ENCODE measurements around the gene PNMT.

PNMT gene, protein sequence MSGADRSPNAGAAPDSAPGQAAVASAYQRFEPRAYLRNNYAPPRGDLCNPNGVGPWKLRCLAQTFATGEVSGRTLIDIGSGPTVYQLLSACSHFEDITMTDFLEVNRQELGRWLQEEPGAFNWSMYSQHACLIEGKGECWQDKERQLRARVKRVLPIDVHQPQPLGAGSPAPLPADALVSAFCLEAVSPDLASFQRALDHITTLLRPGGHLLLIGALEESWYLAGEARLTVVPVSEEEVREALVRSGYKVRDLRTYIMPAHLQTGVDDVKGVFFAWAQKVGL

DNA sequence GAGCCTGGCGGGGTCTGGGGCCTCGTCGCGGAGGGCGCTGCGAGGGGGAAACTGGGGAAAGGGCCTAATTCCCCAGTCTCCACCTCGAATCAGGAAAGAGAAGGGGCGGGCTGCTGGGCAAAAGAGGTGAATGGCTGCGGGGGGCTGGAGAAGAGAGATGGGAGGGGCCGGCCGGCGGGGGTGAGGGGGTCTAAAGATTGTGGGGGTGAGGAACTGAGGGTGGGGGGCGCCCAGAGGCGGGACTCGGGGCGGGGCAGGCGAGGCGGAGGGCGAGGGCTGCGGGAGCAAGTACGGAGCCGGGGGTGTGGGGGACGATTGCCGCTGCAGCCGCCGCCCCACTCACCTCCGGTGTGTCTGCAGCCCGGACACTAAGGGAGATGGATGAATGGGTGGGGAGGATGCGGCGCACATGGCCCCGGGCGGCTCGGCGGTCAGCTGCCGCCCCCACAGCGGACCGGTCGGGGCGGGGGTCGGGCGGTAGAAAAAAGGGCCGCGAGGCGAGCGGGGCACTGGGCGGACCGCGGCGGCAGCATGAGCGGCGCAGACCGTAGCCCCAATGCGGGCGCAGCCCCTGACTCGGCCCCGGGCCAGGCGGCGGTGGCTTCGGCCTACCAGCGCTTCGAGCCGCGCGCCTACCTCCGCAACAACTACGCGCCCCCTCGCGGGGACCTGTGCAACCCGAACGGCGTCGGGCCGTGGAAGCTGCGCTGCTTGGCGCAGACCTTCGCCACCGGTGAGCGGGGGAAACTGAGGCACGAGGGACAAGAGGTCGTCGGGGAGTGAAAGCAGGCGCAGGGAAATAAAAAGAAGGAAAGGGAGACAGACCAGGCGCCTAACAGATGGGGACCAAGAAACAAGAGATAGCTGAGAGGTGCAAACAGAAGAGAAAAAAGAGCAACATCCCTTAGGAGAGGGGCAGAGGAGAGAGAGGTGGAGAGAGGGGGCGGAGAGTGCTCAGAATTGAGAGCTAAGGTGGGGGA is at the start of gene PNMT:
Gene PNMT (plus strand): TSS at position 509 of the 980 bp plus-strand sequence. CDS start 23 bp downstream, at position 532.
- no peaks in the 10 kb centered on the region for H3K9me3 Mint-ChIP-seq
- peaks cover 85% of the 10 kb centered on the region for H3K27me3 Mint-ChIP-seq
- H3K36me3 Mint-ChIP-seq = peaks cover 2% of the 10 kb centered on the region
- peak; percentile 79 for DNase-seq
- CTCF ChIA-PET = interaction anchor here (0.6 to 9.5 kb wide), 9 partner anchors 11 to 432 kb away, joined by 3 to 115 read pairs (median 3); partner anchors contain the start of gene PGAP3
- H3K4me3 Mint-ChIP-seq = peak within 1 kb of the TSS; percentile 46
- H3K27ac Mint-ChIP-seq = no peak within 1 kb of the TSS
- peaks cover 14% of the 10 kb centered on the region for H3K4me1 Mint-ChIP-seq

DNA sequence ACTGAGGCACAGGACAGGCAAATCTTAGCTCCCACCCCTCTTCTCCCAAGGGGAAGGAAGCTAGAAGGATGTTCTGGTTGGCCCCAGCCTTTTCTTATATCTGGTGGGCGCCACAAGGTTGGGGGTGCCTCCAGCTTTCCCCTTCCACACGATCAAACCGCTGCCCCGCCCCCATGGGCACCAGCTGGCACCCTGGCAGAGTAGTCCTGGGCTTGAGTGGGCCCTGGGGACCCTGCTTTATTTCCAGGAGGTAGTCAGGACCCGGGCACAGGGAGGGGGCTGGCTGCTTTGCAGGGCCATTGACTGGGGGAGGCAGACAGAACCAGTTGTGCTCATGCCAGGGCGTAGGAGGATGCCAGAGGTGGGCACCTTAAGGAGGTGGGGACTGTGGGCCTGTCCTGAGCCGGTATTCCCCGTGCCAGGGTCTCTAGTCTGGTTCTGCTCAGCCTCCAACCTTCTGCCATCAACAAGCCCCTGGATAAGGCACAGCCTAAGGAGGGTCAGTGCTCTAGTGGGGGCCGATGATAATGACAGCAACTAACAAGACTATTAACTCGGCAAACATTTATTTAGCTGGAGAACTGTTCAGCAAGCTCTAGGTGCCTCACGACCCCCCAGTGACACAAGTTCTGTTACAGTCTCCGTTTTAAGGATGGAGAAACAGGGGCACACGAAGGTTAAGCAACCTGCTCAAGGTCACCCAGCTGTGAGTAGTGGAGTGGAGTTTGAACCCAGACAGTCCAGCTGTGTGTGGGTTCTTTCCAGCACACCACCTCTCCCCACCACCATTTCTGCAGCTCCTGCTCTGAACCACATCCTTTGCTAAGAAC is 49.1 kb upstream of the PNMT start:
- CTCF ChIA-PET = interaction anchor here (1.6 to 8.7 kb wide), 4 partner anchors 9 to 50 kb away, joined by 4 to 200 read pairs (median 61); partner anchors contain the start of genes PNMT and TCAP
- Mint-ChIP-seq H3K36me3 (no peaks in the 10 kb centered on the region), H3K27me3 (peaks cover 91% of the 10 kb centered on the region), H3K4me1 (peaks cover 21% of the 10 kb centered on the region), H3K27ac (no peak overlapping the region), H3K4me3 (no peak overlapping the region), H3K9me3 (no peaks in the 10 kb centered on the region)
- DNase-seq = no peak

DNA sequence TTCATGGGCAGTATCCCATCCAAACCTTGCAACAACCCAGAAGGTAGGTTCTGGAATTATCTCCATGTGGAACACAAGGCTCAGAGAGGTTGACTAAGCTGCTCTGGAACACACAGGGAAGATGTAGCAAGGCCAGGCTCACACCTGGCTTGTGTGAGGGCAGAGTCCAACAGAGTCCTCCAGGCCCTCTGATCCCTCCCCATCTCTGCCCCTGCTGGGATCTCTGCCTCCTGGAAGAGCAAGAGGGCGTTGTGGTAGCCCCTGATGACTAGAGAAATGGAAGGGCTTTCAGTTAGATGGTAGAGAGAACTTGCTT is 48.5 kb upstream of the PNMT start:
- Mint-ChIP-seq H3K27me3 (peaks cover 91% of the 10 kb centered on the region), H3K27ac (no peak overlapping the region)

DNA sequence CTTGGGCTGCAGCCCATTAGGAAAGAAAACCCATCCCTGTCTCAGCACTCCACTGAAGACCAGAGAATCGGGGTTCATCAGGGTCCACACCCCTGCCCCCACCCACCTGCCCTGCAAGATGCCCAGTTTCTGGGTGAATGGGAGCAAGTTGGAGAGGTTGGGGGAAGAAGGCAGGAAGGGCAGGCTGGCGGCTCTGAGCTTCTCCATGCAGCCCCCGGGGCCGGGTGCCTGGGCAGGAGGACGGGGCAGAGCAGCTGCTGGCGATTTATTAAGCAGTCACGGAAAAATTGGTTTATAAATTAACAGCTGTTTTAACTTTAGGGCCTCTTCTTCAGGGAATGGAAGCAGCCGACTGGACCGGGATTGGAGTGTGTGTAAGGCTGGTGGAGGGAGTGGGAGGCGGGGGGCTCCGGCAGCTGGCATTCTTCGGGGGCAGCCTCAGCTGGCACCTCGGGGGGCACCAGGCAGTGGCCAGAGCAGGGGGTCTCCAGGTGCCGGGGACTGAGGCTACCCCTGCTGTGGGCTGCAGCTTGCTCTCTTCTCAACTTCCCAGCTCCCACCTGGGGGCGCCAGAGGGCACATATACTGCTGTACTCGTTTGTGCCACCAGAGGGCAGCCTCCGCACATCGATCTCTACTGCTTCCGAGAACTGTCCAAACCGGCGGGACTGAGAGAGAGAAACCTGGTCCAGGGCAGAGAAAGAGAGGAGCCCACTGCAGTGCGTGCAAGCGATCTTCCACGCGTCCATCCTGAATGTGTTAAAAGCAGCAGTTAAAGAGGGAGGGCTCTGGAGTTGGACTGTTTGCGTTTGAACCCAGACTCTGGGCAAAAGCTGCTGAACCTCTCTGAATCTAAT is 46.5 kb upstream of the PNMT start:
- H3K27ac Mint-ChIP-seq = no peak overlapping the region
- DNase-seq = peak; percentile 89
- CTCF ChIA-PET = interaction anchor here (0.6 to 8.7 kb wide), 53 partner anchors 9 to 1052 kb away, joined by 3 to 200 read pairs (median 4); partner anchors contain the start of genes IKZF3, MIEN1, PGAP3 and PNMT
- peak overlapping the region; percentile 55 for H3K4me3 Mint-ChIP-seq
- peaks cover 91% of the 10 kb centered on the region for H3K27me3 Mint-ChIP-seq
- H3K36me3 Mint-ChIP-seq = no peaks in the 10 kb centered on the region
- H3K9me3 Mint-ChIP-seq = no peaks in the 10 kb centered on the region
- H3K4me1 Mint-ChIP-seq = peaks cover 26% of the 10 kb centered on the region

More for the DNA sequence above, 48.5 kb upstream of the PNMT start:
- DNase-seq = no peak
- Mint-ChIP-seq H3K9me3 (no peaks in the 10 kb centered on the region), H3K4me3 (no peak overlapping the region), H3K4me1 (peaks cover 21% of the 10 kb centered on the region), H3K36me3 (no peaks in the 10 kb centered on the region)
- CTCF ChIA-PET = interaction anchor here (1.6 to 8.7 kb wide), 4 partner anchors 8 to 50 kb away, joined by 4 to 200 read pairs (median 61); partner anchors contain the start of genes PNMT and TCAP

DNA sequence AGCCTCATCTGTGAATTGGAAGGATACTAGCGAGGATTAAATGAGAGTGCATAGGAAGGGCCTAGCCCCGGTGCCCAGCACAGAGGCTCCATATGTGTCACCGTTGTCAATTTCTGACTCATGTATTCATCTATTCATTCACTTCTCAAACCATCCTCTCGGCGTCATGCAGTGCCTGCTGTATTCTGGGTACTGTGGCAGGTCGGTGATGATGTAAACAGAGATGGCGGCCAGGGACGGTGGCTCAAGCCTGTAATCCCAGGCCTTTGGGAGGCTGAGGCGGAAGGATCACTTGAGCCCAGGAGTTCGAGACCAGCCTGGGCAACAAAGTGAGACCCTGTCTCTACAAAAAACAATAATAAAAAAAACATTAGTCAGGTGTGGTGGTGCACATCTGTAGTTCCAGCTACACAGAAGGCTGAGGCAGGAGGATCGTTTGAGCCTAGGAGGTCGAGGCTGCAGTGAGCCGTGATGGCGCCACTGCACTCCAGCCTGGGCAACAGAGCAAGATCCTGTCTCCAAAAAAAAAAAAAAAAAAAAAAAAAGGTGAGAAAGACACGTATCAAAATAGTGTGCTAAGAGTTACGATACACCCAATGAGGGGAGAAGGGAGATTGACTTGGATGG is 45.8 kb upstream of the PNMT start:
- Mint-ChIP-seq H3K36me3 (no peaks in the 10 kb centered on the region), H3K4me3 (peak overlapping the region; percentile 55), H3K27ac (no peak overlapping the region), H3K27me3 (peaks cover 91% of the 10 kb centered on the region), H3K4me1 (peaks cover 28% of the 10 kb centered on the region), H3K9me3 (no peaks in the 10 kb centered on the region)
- CTCF ChIA-PET = interaction anchor here (0.8 to 8.7 kb wide), 38 partner anchors 10 to 416 kb away, joined by 3 to 200 read pairs (median 6); partner anchors contain the start of genes IKZF3, MIEN1, PGAP3 and PNMT
- no peak for DNase-seq

DNA sequence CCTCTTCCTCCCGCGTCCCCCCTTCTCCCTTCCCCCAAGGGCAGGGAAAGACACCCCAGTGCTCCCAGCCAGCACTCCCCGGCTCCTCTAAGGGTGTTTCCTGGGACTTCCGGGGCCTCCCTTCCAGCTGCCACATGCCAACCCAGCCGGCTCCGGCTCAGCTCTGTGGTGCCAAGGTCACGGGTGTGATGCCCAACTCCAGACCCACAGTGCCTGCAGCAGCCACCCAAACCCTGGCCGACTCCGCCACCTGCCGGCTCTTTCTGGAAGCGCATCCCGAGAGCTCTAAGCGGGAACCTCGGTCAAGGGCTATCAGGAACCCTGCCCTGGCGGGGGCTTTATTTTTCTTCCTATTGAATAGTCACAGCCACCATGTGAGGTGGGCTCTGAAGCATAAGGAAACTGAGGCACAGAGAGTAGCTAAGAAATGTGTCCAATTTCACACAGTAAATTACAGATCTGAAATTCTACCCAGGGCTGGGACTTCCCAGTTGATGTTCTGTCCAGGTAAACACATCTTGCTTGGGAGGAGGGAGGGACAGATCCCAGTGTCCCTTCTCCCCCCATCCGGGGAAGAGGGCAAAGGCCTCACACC is 44.8 kb upstream of the PNMT start:
- Mint-ChIP-seq H3K36me3 (no peaks in the 10 kb centered on the region), H3K27ac (no peak overlapping the region), H3K4me3 (no peak overlapping the region), H3K4me1 (peaks cover 25% of the 10 kb centered on the region), H3K9me3 (no peaks in the 10 kb centered on the region), H3K27me3 (peaks cover 92% of the 10 kb centered on the region)
- peak; percentile 89 for DNase-seq
- CTCF ChIA-PET = interaction anchor here (0.7 to 8.7 kb wide), 28 partner anchors 8 to 417 kb away, joined by 3 to 200 read pairs (median 6); partner anchors contain the start of genes MIEN1, PGAP3, PNMT and TCAP

DNA sequence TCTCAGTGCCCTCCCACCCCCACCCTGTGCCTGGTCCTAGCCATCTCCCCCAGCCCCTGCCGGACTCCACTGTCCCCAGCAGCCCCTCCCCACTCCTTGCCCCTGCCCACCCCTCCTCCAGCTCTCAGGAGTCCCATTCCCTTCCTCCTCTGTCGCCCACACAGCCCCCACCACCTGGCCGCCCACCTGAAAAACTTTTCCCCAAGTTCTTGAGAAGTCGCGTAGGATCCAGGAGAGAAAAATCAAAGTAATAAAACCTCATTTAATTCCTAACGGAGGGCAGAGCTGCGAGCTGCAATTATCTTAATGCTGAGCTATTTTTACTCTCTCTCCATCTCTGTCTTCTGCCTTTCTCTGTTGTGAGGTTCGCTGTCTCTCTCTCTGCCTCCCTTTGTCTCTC is 43.9 kb upstream of the PNMT start:
- no peaks in the 10 kb centered on the region for H3K9me3 Mint-ChIP-seq
- no peaks in the 10 kb centered on the region for H3K36me3 Mint-ChIP-seq
- H3K27me3 Mint-ChIP-seq = peaks cover 92% of the 10 kb centered on the region
- no peak overlapping the region for H3K4me3 Mint-ChIP-seq
- CTCF ChIA-PET = interaction anchor here (0.8 to 8.7 kb wide), 6 partner anchors 10 to 106 kb away, joined by 3 to 200 read pairs (median 30); partner anchors contain the start of genes MIEN1, PNMT and TCAP
- H3K27ac Mint-ChIP-seq = no peak overlapping the region
- H3K4me1 Mint-ChIP-seq = peaks cover 25% of the 10 kb centered on the region
- DNase-seq = no peak

DNA sequence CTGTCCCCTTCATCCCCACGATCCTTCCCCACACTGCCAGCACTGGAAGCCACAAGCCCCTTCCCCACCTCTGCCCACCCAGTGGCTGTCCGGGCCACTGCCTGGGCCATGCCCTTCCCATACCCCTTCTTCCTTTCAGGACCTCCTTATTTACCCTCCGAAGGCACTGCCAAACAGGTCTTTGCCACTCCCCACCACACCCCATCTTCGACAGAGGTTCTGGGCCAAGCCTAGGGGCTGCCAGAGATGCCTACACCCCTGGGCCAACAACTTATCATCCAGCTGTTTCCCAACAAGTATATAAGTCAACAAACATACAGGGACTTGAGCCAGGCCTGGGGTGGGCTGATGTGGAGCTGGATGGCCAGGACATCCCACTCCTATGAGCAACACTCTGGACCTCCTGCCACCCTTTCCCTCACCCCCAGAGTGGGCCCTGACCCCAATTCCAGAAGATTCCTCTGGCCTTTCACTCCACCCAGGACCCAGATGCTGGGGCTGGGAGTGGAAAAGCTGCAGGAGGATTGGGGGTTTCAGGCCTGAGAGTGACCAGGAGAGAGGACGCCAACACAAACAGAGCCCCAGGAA is 43.0 kb upstream of the PNMT start:
- no peaks in the 10 kb centered on the region for H3K9me3 Mint-ChIP-seq
- no peaks in the 10 kb centered on the region for H3K36me3 Mint-ChIP-seq
- peaks cover 25% of the 10 kb centered on the region for H3K4me1 Mint-ChIP-seq
- CTCF ChIA-PET = interaction anchor here (0.7 to 8.7 kb wide), 6 partner anchors 9 to 382 kb away, joined by 3 to 200 read pairs (median 30); partner anchors contain the start of genes MIEN1, PNMT and TCAP
- peaks cover 92% of the 10 kb centered on the region for H3K27me3 Mint-ChIP-seq
- H3K4me3 Mint-ChIP-seq = no peak overlapping the region
- no peak for DNase-seq
- H3K27ac Mint-ChIP-seq = no peak overlapping the region

DNA sequence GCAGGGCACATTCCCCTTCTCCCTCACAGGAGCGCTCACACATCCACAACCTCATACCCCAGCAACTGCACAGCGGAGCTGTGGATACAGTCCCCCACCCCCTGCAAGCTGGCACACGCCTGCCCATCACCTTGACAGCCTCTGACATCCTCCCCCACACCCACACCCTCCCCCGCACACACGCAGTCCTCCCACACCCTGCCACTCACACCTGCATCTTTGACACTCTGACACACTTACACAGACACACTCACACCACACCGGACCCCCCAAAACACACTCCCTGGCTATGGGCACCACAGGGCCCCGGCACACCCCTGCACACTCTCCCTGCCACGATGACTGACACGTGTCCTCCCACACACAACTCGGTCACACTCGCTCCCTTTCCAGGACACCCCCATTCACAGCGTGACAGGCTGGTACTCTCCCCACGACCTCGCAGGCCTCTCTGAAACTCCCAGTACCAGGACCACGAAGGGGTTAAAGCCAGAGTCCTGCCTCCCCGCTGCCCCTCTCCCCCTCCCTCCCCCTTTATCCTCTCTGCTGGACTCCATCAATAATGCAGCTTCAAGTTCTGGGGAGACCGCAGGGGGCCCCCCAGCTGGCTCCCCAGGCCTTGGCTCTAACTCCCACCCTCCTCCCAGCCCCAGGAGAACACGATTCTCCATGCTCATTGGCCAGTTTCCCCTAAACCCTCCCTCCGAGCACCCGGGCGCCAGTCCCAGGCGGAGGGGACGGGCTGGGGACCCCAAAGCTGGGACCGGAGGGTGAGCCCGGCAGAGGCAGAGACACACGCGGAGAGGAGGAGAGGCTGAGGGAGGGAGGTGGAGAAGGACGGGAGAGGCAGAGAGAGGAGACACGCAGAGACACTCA is 41.8 kb upstream of the PNMT start, which contains the start of gene PPP1R1B:
Gene PPP1R1B (plus strand): TSS at position 782 of the 876 bp plus-strand sequence. CDS start 441 bp downstream, outside the sequence.
- Mint-ChIP-seq H3K27me3 (peaks cover 92% of the 10 kb centered on the region), H3K4me3 (no peak within 1 kb of the TSS), H3K36me3 (no peaks in the 10 kb centered on the region), H3K4me1 (peaks cover 30% of the 10 kb centered on the region), H3K9me3 (no peaks in the 10 kb centered on the region), H3K27ac (no peak within 1 kb of the TSS)
- CTCF ChIA-PET = interaction anchor here (1.8 to 8.7 kb wide), 4 partner anchors 7 to 43 kb away, joined by 9 to 200 read pairs (median 86); partner anchors contain the start of genes PNMT and TCAP
- DNase-seq = no peak

DNA sequence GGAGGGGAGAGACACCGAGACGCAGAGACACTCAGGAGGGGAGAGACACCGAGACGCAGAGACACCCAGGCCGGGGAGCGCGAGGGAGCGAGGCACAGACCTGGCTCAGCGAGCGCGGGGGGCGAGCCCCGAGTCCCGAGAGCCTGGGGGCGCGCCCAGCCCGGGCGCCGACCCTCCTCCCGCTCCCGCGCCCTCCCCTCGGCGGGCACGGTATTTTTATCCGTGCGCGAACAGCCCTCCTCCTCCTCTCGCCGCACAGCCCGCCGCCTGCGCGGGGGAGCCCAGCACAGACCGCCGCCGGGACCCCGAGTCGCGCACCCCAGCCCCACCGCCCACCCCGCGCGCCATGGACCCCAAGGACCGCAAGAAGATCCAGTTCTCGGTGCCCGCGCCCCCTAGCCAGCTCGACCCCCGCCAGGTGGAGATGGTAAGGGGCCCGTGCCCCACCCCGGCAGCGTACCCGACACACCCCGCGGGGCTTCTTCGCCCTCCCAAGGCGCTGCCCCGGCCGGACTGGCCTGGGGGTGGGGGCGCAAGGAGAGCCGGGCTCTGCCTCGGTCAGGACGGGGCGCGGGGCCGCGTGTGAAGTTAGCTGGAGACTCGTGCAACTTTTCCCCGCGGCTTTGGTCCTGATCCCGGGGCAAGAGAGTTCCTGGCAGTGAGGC is 41.1 kb upstream of the PNMT start:
- Mint-ChIP-seq H3K4me1 (peaks cover 31% of the 10 kb centered on the region), H3K27ac (no peak overlapping the region), H3K27me3 (peaks cover 92% of the 10 kb centered on the region), H3K9me3 (no peaks in the 10 kb centered on the region), H3K36me3 (no peaks in the 10 kb centered on the region), H3K4me3 (no peak overlapping the region)
- CTCF ChIA-PET = interaction anchor here (1.4 to 1.8 kb wide), 2 partner anchors 8 to 27 kb away, joined by 4 to 9 read pairs; no protein-coding TSS in a partner anchor
- DNase-seq = no peak

All from activated naive CD4-positive, alpha-beta T cell treated with anti-CD3 and anti-CD28 coated beads, Interleukin-2, amount 10 ng/mL, durations not matched to agents 7 days and 5 days (primary cell).